MM.1S (cell line): Measurements from ENCODE around the gene EFNA2.

Experiments used
- DNase-seq: peaks from one replicate; pipeline ENCODE4 v3.0.0-alpha.2; 2015
- H2AFZ ChIP-seq: fragments of 300-600 bp; sonication (generic); 2 replicates; pipeline ENCODE4 v1.6.0; 2016; ENCODE audit warnings: antibody characterized with exemption, low read length
- H3F3A ChIP-seq: fragments of 300-600 bp; sonication (generic); 2 replicates; pipeline ENCODE4 v1.6.1; 2016; ENCODE audit warnings: mild to moderate bottlenecking, antibody characterized with exemption, low read length, moderate library complexity, mixed read lengths; ENCODE audit not compliant: insufficient read depth
- H3K27ac ChIP-seq: fragments of 300-600 bp; sonication (generic); 2 replicates; pipeline ENCODE4 v1.5.1; 2016; ENCODE audit warnings: mild to moderate bottlenecking, low read length
- H3K27me3 ChIP-seq: fragments of 300-600 bp; sonication (generic); replicated peaks from 2 replicates; pipeline ENCODE4 v1.6.0; 2016; ENCODE audit warnings: low read length; ENCODE audit not compliant: insufficient read depth
- H3K36me3 ChIP-seq: fragments of 300-600 bp; sonication (generic); replicated peaks from 2 replicates; pipeline ENCODE4 v1.6.1; 2016; ENCODE audit warnings: mild to moderate bottlenecking, low read length, mixed read lengths; ENCODE audit not compliant: insufficient read depth
- H3K4me1 ChIP-seq: fragments of 300-600 bp; sonication (generic); 2 replicates; pipeline ENCODE4 v1.6.1; 2016; ENCODE audit warnings: low read length, mixed read lengths
- H3K4me2 ChIP-seq: fragments of 300-600 bp; sonication (generic); 2 replicates; pipeline ENCODE4 v1.6.0; 2016; ENCODE audit warnings: low read depth, low read length
- H3K4me3 ChIP-seq: fragments of 300-600 bp; sonication (generic); 2 replicates; pipeline ENCODE4 v1.5.1; 2016; ENCODE audit warnings: low read length, mixed read lengths
- H3K79me2 ChIP-seq: fragments of 300-600 bp; sonication (generic); 2 replicates; pipeline ENCODE4 v1.6.1; 2016; ENCODE audit warnings: mixed run types, low read length, mixed read lengths
- H3K9ac ChIP-seq: fragments of 300-600 bp; sonication (generic); 2 replicates; pipeline ENCODE4 v1.6.1; 2016; ENCODE audit warnings: low read length, mixed read lengths
- H3K9me2 ChIP-seq: fragments of 300-600 bp; sonication (generic); replicated peaks from 2 replicates; pipeline ENCODE4 v1.6.1; 2016; ENCODE audit warnings: mild to moderate bottlenecking, low read length, mixed read lengths; ENCODE audit not compliant: insufficient read depth
- H3K9me3 ChIP-seq: fragments of 300-600 bp; sonication (generic); replicated peaks from 2 replicates; pipeline ENCODE4 v1.6.1; 2016; ENCODE audit warnings: mild to moderate bottlenecking, low read length, mixed read lengths; ENCODE audit not compliant: insufficient read depth
- H4K20me1 ChIP-seq: fragments of 300-600 bp; sonication (generic); 2 replicates; pipeline ENCODE4 v1.6.1; 2016; ENCODE audit warnings: mild to moderate bottlenecking, low read length, moderate library complexity, mixed read lengths; ENCODE audit not compliant: insufficient read depth
- EZH2 ChIP-seq: fragments of 300-600 bp; sonication (generic); optimal IDR thresholded peaks from 2 replicates; pipeline ENCODE3; 2017; ENCODE audit warnings: low read depth, mild to moderate bottlenecking, antibody characterized with exemption, low read length, mixed read lengths
- EZH2phosphoT487 ChIP-seq: fragments of 300-600 bp; sonication (generic); IDR thresholded peaks from 2 replicates; pipeline ENCODE4 v1.6.1; 2018; ENCODE audit warnings: antibody characterized with exemption, low read length
- TF ChIP-seq, protein P1 (sequence below): fragments of 300-600 bp; sonication (generic); IDR thresholded peaks from 2 replicates; pipeline ENCODE4 v1.5.1; 2016; ENCODE audit warnings: antibody characterized with exemption, low read length, mixed read lengths

Gene EFNA2

GRCh38 chr19:1312767-1313694 lies 27.4 kb downstream of the EFNA2 start:
- no peaks in the 10 kb centered on the region for H3K9me2 ChIP-seq
- H4K20me1 ChIP-seq, result no peaks in the 10 kb centered on the region
- H3K4me1 ChIP-seq, result no peaks in the 10 kb centered on the region
- TF ChIP-seq, protein P1, sequence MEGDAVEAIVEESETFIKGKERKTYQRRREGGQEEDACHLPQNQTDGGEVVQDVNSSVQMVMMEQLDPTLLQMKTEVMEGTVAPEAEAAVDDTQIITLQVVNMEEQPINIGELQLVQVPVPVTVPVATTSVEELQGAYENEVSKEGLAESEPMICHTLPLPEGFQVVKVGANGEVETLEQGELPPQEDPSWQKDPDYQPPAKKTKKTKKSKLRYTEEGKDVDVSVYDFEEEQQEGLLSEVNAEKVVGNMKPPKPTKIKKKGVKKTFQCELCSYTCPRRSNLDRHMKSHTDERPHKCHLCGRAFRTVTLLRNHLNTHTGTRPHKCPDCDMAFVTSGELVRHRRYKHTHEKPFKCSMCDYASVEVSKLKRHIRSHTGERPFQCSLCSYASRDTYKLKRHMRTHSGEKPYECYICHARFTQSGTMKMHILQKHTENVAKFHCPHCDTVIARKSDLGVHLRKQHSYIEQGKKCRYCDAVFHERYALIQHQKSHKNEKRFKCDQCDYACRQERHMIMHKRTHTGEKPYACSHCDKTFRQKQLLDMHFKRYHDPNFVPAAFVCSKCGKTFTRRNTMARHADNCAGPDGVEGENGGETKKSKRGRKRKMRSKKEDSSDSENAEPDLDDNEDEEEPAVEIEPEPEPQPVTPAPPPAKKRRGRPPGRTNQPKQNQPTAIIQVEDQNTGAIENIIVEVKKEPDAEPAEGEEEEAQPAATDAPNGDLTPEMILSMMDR, result no peak
- no peak for TF ChIP-seq EZH2phosphoT487
- no peak for TF ChIP-seq EZH2
- no peak overlapping the region for H3K9ac ChIP-seq
- no peak for DNase-seq
- peaks cover 97% of the 10 kb centered on the region for H3K27me3 ChIP-seq
- H3F3A ChIP-seq, result no peaks in the 10 kb centered on the region
- H3K36me3 ChIP-seq, result no peaks in the 10 kb centered on the region
- no peak overlapping the region for H2AFZ ChIP-seq
- H3K9me3 ChIP-seq, result no peaks in the 10 kb centered on the region
- no peak overlapping the region for H3K4me2 ChIP-seq
- no peaks in the 10 kb centered on the region for H3K79me2 ChIP-seq
- no peak overlapping the region for H3K4me3 ChIP-seq
- H3K27ac ChIP-seq, result no peak overlapping the region

DNA sequence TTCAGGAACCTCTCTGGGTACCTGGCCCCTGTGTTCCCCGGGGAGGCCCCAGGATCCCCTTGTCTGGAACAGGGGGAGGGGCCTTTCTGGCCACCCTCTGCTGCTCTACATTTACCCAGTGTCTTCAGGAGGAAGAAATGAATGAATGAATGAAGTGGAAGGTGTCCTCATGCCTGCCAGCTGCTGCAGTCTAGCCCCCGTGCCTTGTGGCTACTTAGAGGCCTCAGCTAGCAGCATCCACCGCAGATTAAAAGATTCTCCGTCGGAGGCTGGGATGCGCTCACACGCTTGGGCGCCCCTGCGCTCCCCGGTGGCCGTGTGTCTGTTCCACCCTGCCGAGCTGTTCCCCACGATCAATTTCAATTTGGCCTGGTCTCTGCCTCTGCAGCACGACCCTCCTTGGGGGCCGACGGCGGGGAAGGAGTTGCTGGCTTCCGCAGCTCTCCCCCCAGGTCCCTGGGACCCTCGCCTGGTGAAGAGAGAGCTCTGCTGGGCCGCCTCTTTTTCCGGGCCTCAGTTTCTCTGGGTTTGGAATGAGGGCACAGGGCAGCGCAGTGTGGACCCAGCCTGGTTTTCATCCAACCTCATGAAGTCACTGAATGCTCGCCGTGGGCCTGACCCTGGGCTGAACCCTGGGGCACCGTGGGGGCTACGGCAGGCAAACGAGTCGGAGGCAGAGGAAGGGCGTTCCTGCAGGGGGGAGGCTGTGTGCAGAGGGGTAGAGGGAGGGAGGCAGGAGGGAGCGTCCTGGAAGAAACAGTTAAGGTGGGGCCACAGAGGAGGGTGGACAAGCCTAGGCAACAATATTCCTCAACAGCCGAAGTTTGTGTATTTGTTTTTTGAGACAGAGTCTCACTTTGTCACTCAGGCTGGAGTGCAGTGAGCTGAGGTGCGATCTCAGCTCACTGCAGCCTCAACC lies 28.3 kb downstream of the EFNA2 start:
- Histone ChIP-seq H3K27me3 (peaks cover 97% of the 10 kb centered on the region), H3K36me3 (no peaks in the 10 kb centered on the region), H3K79me2 (no peaks in the 10 kb centered on the region), H3K9ac (no peak overlapping the region), H3K27ac (no peak overlapping the region), H3K9me2 (no peaks in the 10 kb centered on the region), H3K4me3 (no peak overlapping the region), H3K4me1 (no peaks in the 10 kb centered on the region), H3K4me2 (no peak overlapping the region), H2AFZ (no peak overlapping the region), H4K20me1 (no peaks in the 10 kb centered on the region), H3F3A (no peaks in the 10 kb centered on the region), H3K9me3 (no peaks in the 10 kb centered on the region)
- DNase-seq, result no peak
- TF ChIP-seq EZH2 (no peak), EZH2phosphoT487 (no peak)
- TF ChIP-seq, protein P1, result no peak

DNA sequence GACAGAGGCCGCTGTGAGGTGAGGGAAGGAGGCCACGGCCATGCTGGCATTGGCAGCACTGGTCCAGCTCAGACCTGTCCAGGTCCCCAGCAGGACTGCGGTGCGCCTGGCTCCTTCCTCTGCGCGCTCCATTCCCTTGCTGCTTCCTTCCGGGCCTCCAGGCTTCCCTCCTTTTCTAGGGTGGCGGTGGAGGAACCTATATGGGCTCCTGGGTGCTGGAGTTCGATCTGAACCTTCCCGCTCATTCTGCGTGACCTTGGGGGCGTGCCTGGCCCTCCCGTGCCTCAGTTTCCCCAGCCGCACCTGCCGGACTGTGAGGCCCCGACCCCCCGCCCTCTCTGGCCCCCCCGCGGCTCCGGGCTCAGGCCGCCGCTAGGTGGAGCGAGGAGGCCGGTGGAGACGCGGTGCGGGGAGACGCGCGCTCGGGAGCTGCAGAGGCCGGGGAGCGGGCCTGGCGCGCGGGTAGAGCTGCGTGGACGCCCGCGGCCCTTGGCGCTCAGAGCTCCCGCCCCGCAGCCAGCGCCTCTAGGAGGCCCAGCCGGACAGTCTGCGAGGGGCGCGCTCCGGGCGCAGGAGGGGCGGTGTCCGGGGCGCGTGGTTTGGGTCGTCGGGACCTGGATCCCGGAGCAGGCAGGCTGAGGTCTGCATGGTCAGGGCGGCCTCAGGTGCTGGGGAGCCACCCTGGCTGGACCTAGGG lies 29.9 kb downstream of the EFNA2 start:
- DNase-seq, result peak; percentile 34
- H3K4me2 ChIP-seq, result peak overlapping the region; percentile 48; the same call in 1 of the 2 replicates
- no peaks in the 10 kb centered on the region for H3K79me2 ChIP-seq
- H3K9me3 ChIP-seq, result no peaks in the 10 kb centered on the region
- no peak overlapping the region for H3K27ac ChIP-seq
- no peak overlapping the region for H3K4me3 ChIP-seq
- H3K9me2 ChIP-seq, result no peaks in the 10 kb centered on the region
- H2AFZ ChIP-seq, result no peak overlapping the region
- TF ChIP-seq EZH2phosphoT487 (no peak), EZH2 (no peak)
- TF ChIP-seq, protein P1, result peak; percentile 59
- H3F3A ChIP-seq, result no peaks in the 10 kb centered on the region
- no peaks in the 10 kb centered on the region for H3K36me3 ChIP-seq
- H3K4me1 ChIP-seq, result no peaks in the 10 kb centered on the region
- H3K27me3 ChIP-seq, result peaks cover 96% of the 10 kb centered on the region
- H4K20me1 ChIP-seq, result no peaks in the 10 kb centered on the region
- H3K9ac ChIP-seq, result no peak overlapping the region
